ENCODE measurements around the gene LDHB. TPM values are rescaled to one million over a fixed set of nuclear protein-coding genes. Genes with fewer than 3 reads are reported as not detected.

The LDHB gene
- total RNA-seq, 2 donors from 2014 or later: 89.6 to 165 TPM

DNA sequence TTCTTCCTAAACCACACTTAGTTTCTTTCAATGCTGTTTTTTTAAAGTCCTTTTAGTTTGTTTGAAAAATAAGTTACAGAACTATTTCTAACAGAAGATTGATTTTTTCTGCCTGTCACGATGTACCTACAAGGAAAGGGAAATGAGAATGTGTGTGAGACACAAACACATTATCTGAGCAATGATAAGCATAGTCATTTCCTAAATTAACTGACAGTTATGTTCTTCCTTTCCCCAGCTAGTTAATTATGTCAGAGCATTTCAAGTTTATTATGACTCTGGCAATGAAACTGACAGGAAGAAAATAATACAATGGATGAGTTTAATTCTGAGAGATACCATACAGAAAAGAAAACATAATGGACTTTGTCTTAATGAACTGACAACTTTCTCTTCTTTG lies 21.3 kb upstream of the LDHB start:
- no peaks in the 10 kb centered on the region for H3K36me3 ChIP-seq
- no peaks in the 10 kb centered on the region for H3K27me3 ChIP-seq (replicated peaks; ENCODE audit: insufficient read depth)
- ATAC-seq (ENCODE audit: insufficient number of reproducible peaks, low FRiP score, low read depth): no peak
- no peak overlapping the region for H3K27ac ChIP-seq
- no peak overlapping the region for H3K4me3 ChIP-seq
- H3K9me3 ChIP-seq: no peaks in the 10 kb centered on the region
- DNase-seq (ENCODE audit: low spot score): no peak
- no peaks in the 10 kb centered on the region for H3K4me1 ChIP-seq (ENCODE audit: control insufficient read depth in 1 of 2, low read depth in 2 of 2)
- TF ChIP-seq, protein P1, sequence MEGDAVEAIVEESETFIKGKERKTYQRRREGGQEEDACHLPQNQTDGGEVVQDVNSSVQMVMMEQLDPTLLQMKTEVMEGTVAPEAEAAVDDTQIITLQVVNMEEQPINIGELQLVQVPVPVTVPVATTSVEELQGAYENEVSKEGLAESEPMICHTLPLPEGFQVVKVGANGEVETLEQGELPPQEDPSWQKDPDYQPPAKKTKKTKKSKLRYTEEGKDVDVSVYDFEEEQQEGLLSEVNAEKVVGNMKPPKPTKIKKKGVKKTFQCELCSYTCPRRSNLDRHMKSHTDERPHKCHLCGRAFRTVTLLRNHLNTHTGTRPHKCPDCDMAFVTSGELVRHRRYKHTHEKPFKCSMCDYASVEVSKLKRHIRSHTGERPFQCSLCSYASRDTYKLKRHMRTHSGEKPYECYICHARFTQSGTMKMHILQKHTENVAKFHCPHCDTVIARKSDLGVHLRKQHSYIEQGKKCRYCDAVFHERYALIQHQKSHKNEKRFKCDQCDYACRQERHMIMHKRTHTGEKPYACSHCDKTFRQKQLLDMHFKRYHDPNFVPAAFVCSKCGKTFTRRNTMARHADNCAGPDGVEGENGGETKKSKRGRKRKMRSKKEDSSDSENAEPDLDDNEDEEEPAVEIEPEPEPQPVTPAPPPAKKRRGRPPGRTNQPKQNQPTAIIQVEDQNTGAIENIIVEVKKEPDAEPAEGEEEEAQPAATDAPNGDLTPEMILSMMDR (IDR thresholded peaks at IDR 0.05): no peak

DNA sequence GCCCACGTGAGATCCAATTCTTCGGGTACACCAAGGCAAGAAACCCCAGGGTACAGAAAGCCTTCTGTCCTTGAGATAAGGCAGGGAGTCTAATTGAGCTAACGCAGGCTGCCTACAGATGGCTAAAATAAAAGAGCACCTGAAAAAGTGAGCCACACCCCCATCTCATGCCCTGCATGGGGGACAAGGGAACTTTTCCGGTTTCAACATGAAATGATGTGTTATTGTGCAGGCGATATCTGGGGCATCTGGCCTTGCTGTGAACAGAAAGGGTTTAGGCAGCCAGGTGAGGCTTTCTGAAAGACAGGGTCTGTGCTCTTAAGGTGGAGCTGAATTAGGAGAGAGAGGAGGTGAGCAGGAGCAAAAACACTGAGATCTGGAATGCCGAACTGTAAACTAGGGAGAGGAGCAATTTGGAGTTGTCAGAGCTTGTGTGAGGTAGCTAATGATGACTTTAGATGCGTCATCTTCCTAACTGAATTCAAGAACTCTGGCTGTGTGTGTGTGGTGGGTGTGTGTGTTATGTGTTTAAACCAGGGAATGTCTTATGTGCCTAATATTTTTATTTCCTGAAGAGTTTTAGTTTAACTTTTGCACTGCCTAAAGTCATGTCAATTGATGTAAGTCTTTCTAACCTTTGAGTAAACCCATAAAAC lies 20.1 kb upstream of the LDHB start:
- no peak overlapping the region for H3K27ac ChIP-seq
- no peaks in the 10 kb centered on the region for H3K4me1 ChIP-seq (ENCODE audit: control insufficient read depth in 1 of 2, low read depth in 2 of 2)
- no peak for ATAC-seq (ENCODE audit: insufficient number of reproducible peaks, low FRiP score, low read depth)
- DNase-seq (ENCODE audit: low spot score): no peak
- TF ChIP-seq, protein P1 (IDR thresholded peaks at IDR 0.05): no peak
- no peaks in the 10 kb centered on the region for H3K36me3 ChIP-seq
- no peaks in the 10 kb centered on the region for H3K9me3 ChIP-seq
- no peaks in the 10 kb centered on the region for H3K27me3 ChIP-seq (replicated peaks; ENCODE audit: insufficient read depth)
- no peak overlapping the region for H3K4me3 ChIP-seq

GRCh38 chr12:21677204-21677603 lies 19.6 kb upstream of the LDHB start:
- no peak for ATAC-seq (ENCODE audit: insufficient number of reproducible peaks, low FRiP score, low read depth)
- TF ChIP-seq, protein P1 (IDR thresholded peaks at IDR 0.05): no peak
- Histone ChIP-seq H3K9me3 (no peaks in the 10 kb centered on the region), H3K4me3 (no peak overlapping the region), H3K4me1 (ENCODE audit: control insufficient read depth in 1 of 2, low read depth in 2 of 2) (no peaks in the 10 kb centered on the region), H3K36me3 (no peaks in the 10 kb centered on the region), H3K27me3 (replicated peaks; ENCODE audit: insufficient read depth) (no peaks in the 10 kb centered on the region), H3K27ac (no peak overlapping the region)
- DNase-seq (ENCODE audit: low spot score): no peak

DNA sequence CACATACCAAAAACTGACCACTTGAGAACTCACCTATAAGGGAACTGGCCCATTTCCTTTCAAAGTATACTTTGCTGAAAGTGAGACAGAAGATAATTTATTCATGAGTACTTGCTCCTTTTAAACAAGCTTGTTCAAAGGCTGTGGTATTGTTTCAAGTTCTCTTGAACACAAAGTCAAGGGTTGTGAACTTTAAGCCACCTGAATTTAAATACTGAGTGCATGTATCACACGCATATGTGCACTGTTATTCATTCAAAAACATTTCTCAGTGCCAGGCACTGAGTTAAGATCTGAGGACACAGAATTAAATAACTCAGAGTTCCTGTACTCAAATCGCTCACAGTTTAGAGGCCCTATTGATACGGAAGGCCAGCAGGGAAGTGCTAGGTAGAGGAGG lies 19.1 kb upstream of the LDHB start:
- Histone ChIP-seq H3K4me3 (no peak overlapping the region), H3K27ac (no peak overlapping the region), H3K9me3 (no peaks in the 10 kb centered on the region), H3K36me3 (no peaks in the 10 kb centered on the region), H3K27me3 (replicated peaks; ENCODE audit: insufficient read depth) (no peaks in the 10 kb centered on the region), H3K4me1 (ENCODE audit: control insufficient read depth in 1 of 2, low read depth in 2 of 2) (no peaks in the 10 kb centered on the region)
- ATAC-seq (ENCODE audit: insufficient number of reproducible peaks, low FRiP score, low read depth) (no peak), DNase-seq (ENCODE audit: low spot score) (no peak)
- TF ChIP-seq, protein P1 (IDR thresholded peaks at IDR 0.05): no peak

DNA sequence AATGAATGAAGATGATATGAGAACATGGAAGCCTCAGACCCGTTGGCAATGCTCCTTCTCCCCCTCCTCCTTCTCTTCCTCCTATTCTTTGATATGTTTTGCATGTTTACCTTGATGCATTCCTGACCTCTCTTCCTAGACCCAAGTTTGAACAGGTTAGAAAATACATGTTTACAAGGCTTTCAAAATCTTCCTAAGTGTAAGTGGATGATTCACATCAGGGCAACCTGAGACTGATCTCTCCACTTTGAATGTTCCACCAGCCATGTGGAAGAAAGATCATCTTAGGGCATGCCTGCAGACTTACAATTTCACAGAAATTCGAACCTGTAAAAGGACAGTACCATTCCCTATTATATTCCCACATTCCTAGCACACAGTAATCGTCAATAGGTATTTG lies 18.0 kb upstream of the LDHB start:
- no peak overlapping the region for H3K4me3 ChIP-seq
- H3K4me1 ChIP-seq (ENCODE audit: control insufficient read depth in 1 of 2, low read depth in 2 of 2): no peaks in the 10 kb centered on the region
- TF ChIP-seq, protein P1 (IDR thresholded peaks at IDR 0.05): no peak
- ATAC-seq (ENCODE audit: insufficient number of reproducible peaks, low FRiP score, low read depth) (no peak), DNase-seq (ENCODE audit: low spot score) (no peak)
- H3K27me3 ChIP-seq (replicated peaks; ENCODE audit: insufficient read depth): no peaks in the 10 kb centered on the region
- no peak overlapping the region for H3K27ac ChIP-seq
- no peaks in the 10 kb centered on the region for H3K36me3 ChIP-seq
- H3K9me3 ChIP-seq: no peaks in the 10 kb centered on the region

All from thoracic aorta (tissue), 2 donors.